Mucosa of descending colon (tissue), 3 donors: ENCODE results near the gene MMP25. TPM values are rescaled to one million over a fixed set of nuclear protein-coding genes. Genes with fewer than 3 reads are reported as not detected.
A peak's percentile ranks its signal among the peaks of the same experiment; 100 is the strongest.
"Not testable (repeated sequence)": the region's sequence is repeated elsewhere in the genome, so short reads cannot be mapped to it uniquely, and the experiment has no call there.

Experiments
- ATAC-seq: fragments of 200-7000 bp; cut with Tn5 transposase; one replicate; pipeline ENCODE4 v1.9.1; 2020; ENCODE audit warnings: mild to moderate bottlenecking, moderate library complexity
- DNase-seq, 3 donors: peaks; one replicate each; pipeline ENCODE4 v3.0.0-alpha.2; 2020
- H3K36me3 ChIP-seq: fragments of 200-600 bp; one replicate; pipeline ENCODE4 v1.8.0; 2021; ENCODE audit warnings: low read depth, mild to moderate bottlenecking
- H3K4me1 ChIP-seq: fragments of 200-600 bp; one replicate; pipeline ENCODE4 v1.8.0; 2021; ENCODE audit warnings: low read depth, mild to moderate bottlenecking
- H3K4me3 ChIP-seq: fragments of 200-600 bp; one replicate; pipeline ENCODE4 v1.8.0; 2021; ENCODE audit warnings: mild to moderate bottlenecking
- H3K9me3 ChIP-seq: fragments of 200-600 bp; one replicate; pipeline ENCODE4 v1.8.0; 2021; ENCODE audit warnings: mild to moderate bottlenecking
- intact Hi-C, 2 donors: fragments of 100-400 bp; cut with DNase I in 1 of 2; cut with micrococcal nuclease in 1 of 2; formaldehyde crosslinking; loops; one replicate each; pipeline versions ENCODE4 v1.11.0 to v1.11.1; 2022; cut with DNase I, micrococcal nuclease
- total RNA-seq, 3 donors: library from RNA; stranded (reverse); fragmentation: NEBNext Ultra II Directional in 2 of 3; extraction: Animal tissue kit (Norgen Biotek cat#: 25700) in 2 of 3; gene quantifications; one replicate each; pipeline versions ENCODE4 v1.2.1 to v1.2.4, GENCODE V29; 2021 to 2023
- TF ChIP-seq, protein P1 (sequence below): fragments of 200-600 bp; IDR thresholded peaks from one replicate; pipeline ENCODE4 v1.8.0; 2022; ENCODE audit warnings: antibody characterized with exemption, mild to moderate bottlenecking
- donor health status: DM: no; HTN: no; CAD: no; lungs with moderate emphysema.
- donor health status: DM: no; HTN: no; CAD: no.
- donor health status: DM: no; HTN: yes; CAD: no.

The MMP25 gene
- total RNA-seq, 3 donors from 2014 or later: 0.69 to 4.0 (median 2.1) TPM

GRCh38 chr16:3049921-3050481 lies 3.6 kb downstream of the MMP25 start:
- DNase-seq (no peak), ATAC-seq (no peak)
- intact Hi-C loops: no loop called here
- H3K4me1 ChIP-seq: peaks cover 19% of the 10 kb centered on the region
- H3K36me3 ChIP-seq: no peaks in the 10 kb centered on the region
- H3K9me3 ChIP-seq: no peaks in the 10 kb centered on the region
- no peak overlapping the region for H3K4me3 ChIP-seq
- TF ChIP-seq, protein P1, sequence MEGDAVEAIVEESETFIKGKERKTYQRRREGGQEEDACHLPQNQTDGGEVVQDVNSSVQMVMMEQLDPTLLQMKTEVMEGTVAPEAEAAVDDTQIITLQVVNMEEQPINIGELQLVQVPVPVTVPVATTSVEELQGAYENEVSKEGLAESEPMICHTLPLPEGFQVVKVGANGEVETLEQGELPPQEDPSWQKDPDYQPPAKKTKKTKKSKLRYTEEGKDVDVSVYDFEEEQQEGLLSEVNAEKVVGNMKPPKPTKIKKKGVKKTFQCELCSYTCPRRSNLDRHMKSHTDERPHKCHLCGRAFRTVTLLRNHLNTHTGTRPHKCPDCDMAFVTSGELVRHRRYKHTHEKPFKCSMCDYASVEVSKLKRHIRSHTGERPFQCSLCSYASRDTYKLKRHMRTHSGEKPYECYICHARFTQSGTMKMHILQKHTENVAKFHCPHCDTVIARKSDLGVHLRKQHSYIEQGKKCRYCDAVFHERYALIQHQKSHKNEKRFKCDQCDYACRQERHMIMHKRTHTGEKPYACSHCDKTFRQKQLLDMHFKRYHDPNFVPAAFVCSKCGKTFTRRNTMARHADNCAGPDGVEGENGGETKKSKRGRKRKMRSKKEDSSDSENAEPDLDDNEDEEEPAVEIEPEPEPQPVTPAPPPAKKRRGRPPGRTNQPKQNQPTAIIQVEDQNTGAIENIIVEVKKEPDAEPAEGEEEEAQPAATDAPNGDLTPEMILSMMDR: no peak

DNA sequence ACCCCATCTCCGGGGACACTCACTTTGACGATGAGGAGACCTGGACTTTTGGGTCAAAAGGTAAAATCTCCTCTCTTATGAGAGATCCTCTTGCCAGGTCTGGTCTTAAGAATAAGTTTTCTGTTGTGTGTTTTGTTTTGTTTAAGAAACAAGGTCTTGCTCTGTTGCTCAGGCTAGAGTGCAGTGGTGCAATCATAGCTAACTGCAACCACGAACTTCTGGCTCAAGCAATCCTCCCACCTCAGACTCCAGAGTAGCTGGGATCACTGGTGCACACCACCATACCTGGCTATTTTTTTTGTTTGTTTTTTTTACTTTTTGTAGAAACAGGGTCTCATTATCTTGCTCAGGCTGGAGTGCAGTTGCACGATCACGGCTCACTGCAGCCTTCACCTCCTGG lies 4.1 kb downstream of the MMP25 start:
- peaks cover 15% of the 10 kb centered on the region for H3K4me1 ChIP-seq
- H3K4me3 ChIP-seq: no peak overlapping the region
- no peaks in the 10 kb centered on the region for H3K36me3 ChIP-seq
- no peaks in the 10 kb centered on the region for H3K9me3 ChIP-seq
- ATAC-seq: no peak
- intact Hi-C loops: no loop called here
- no peak for DNase-seq
- TF ChIP-seq, protein P1: no peak

DNA sequence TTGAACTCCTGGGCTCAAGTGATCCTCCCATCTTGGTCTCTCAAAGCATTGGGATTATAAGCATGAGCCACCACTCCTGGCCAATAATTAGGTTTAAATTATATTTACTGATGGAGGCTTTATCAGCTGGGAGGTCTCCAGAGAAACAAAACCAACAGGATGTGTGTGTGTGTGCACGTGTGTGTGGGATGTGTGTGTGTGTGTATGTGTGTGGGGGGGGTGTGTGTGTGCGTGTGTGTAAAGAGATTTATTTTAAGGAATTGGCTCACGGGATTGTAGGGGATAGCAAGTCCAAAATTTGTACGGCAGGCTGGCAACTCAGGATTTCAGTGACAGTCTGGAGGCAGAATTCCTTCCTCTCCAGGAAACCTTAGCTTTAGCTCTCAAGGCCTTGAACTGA lies 4.6 kb downstream of the MMP25 start:
- DNase-seq (no peak), ATAC-seq (no peak)
- Histone ChIP-seq H3K4me3 (no peak overlapping the region), H3K9me3 (no peaks in the 10 kb centered on the region), H3K36me3 (no peaks in the 10 kb centered on the region), H3K4me1 (peaks cover 10% of the 10 kb centered on the region)
- intact Hi-C loops: no loop called here
- TF ChIP-seq, protein P1: no peak

- TF ChIP-seq, protein P1: no peak
- DNase-seq: no peak
- H3K9me3 ChIP-seq: no peaks in the 10 kb centered on the region
- H3K4me3 ChIP-seq: no peak overlapping the region
- no peaks in the 10 kb centered on the region for H3K36me3 ChIP-seq
- H3K4me1 ChIP-seq: peaks cover 5% of the 10 kb centered on the region
- intact Hi-C loops: no loop called here
- no peak for ATAC-seq
These were observed 5.1 kb downstream of the MMP25 start for GRCh38 chr16:3051494-3051893.

GRCh38 chr16:3052571-3053329 lies 6.4 kb downstream of the MMP25 start:
- intact Hi-C loops, H3K4me1 ChIP-seq, DNase-seq, H3K4me3 ChIP-seq, H3K36me3 ChIP-seq, H3K9me3 ChIP-seq: not testable (repeated sequence)
- peak; percentile 36 for ATAC-seq

GRCh38 chr16:3053330-3053710 lies 7.0 kb downstream of the MMP25 start:
- peak; percentile 28 for ATAC-seq
- H3K4me1 ChIP-seq, H3K9me3 ChIP-seq, H3K4me3 ChIP-seq, DNase-seq, intact Hi-C loops, H3K36me3 ChIP-seq: not testable (repeated sequence)
